B cell (primary cell): ENCODE measurements around the gene THADA. TPM values are rescaled to one million over a fixed set of nuclear protein-coding genes. Genes with fewer than 3 reads are reported as not detected.

Source experiments
- ATAC-seq: fragments of 200-7000 bp; cut with Tn5 transposase; one replicate; pipeline ENCODE4 v1.10.0; 2021; ENCODE audit warnings: low read depth, mild to moderate bottlenecking, moderate number of reproducible peaks, moderate library complexity
- CTCF ChIA-PET: fragments of 350-600 bp; sonication (Branson Sonifier 250); formaldehyde crosslinking; loops from one replicate; lab custom pipeline; 2021; ENCODE audit warnings: antibody characterized with exemption, inconsistent platforms; lab: Charles Lee
- POLR2A ChIA-PET: fragments of 350-600 bp; sonication (Branson Sonifier 250); formaldehyde crosslinking; loops from one replicate; lab custom pipeline; 2021; ENCODE audit warnings: antibody characterized with exemption; lab: Charles Lee
- DNase-seq: peaks from one replicate; pipeline ENCODE4 v3.0.0; 2013
- H2AFZ ChIP-seq: 2 replicates; pipeline ENCODE4 v1.6.1; 2012; ENCODE audit warnings: mild to moderate bottlenecking, low read depth, low read length; ENCODE audit not compliant: insufficient read depth, poor library complexity, severe bottlenecking
- H3K27ac ChIP-seq, 2 donors: 1 replicate in 1 of 2; 2 replicates in 1 of 2; pipeline ENCODE4 v1.5.1; 2012 to 2013; ENCODE audit warnings: low read length in 2 of 2, mild to moderate bottlenecking in 2 of 2, moderate library complexity in 1 of 2
- H3K27me3 ChIP-seq, 4 experiments: fragments of 200-600 bp in 1 of 4; sonication (generic) in 1 of 4; replicated peaks in 1 of 4; 1 replicate in 2 of 4; 2 replicates in 2 of 4; pipeline versions ENCODE4 v1.6.1 to v1.7.0; 2013 to 2016; ENCODE audit warnings: low read length in 3 of 4, mild to moderate bottlenecking in 2 of 4, mixed read lengths in 1 of 4, moderate library complexity in 1 of 4; ENCODE audit not compliant: insufficient read depth in 4 of 4, control insufficient read depth in 3 of 4; ENCODE audit errors: control extremely low read depth in 1 of 4
- H3K36me3 ChIP-seq, 2 experiments: replicated peaks in 1 of 2; 1 replicate in 1 of 2; 2 replicates in 1 of 2; pipeline versions ENCODE4 v1.6.1 to v1.7.1; 2013; ENCODE audit warnings: low read length in 1 of 2; ENCODE audit not compliant: insufficient read depth in 2 of 2, control insufficient read depth in 1 of 2; ENCODE audit errors: control extremely low read depth in 1 of 2, extremely low read depth in 1 of 2
- H3K4me1 ChIP-seq, 2 donors: fragments of 200-600 bp in 1 of 2; sonication (generic) in 1 of 2; 1 replicate in 1 of 2; 2 replicates in 1 of 2; pipeline versions ENCODE4 v1.5.1 to v1.6.1; 2013 to 2017; ENCODE audit warnings: low read length in 2 of 2; ENCODE audit not compliant: control insufficient read depth in 2 of 2, insufficient read depth in 2 of 2
- H3K4me2 ChIP-seq: replicated peaks from 2 replicates; pipeline ENCODE3; 2012; ENCODE audit warnings: mild to moderate bottlenecking, low read depth, low read length; ENCODE audit not compliant: poor library complexity, severe bottlenecking
- H3K4me3 ChIP-seq, 5 experiments: fragments of 200-600 bp in 1 of 5; sonication (generic) in 1 of 5; 1 replicate in 3 of 5; 2 replicates in 2 of 5; pipeline versions ENCODE4 v1.5.1 to v1.7.0; 2011 to 2016; ENCODE audit warnings: low read length in 4 of 5, mild to moderate bottlenecking in 4 of 5, low read depth in 2 of 5, control low read depth in 1 of 5, moderate library complexity in 1 of 5; ENCODE audit not compliant: insufficient read depth in 1 of 5; ENCODE audit errors: control extremely low read depth in 1 of 5, extremely low read depth in 1 of 5
- H3K79me2 ChIP-seq: fragments of 200-600 bp; sonication (generic); one replicate; pipeline ENCODE4 v1.6.0; 2016; ENCODE audit warnings: low read length; ENCODE audit not compliant: control insufficient read depth, insufficient read depth
- H3K9ac ChIP-seq: fragments of 200-600 bp; sonication (generic); 2 replicates; pipeline ENCODE4 v1.6.1; 2017; ENCODE audit warnings: mild to moderate bottlenecking, low read length, moderate library complexity
- H3K9me3 ChIP-seq, 3 donors: one replicate each; pipeline versions ENCODE4 v1.6.1 to v1.7.1; 2013; ENCODE audit warnings: low read length in 2 of 3; ENCODE audit not compliant: control insufficient read depth in 2 of 3, insufficient read depth in 1 of 3; ENCODE audit errors: control extremely low read depth in 1 of 3
- H4K20me1 ChIP-seq: 2 replicates; pipeline ENCODE4 v1.6.0; 2012; ENCODE audit warnings: mild to moderate bottlenecking, low read length; ENCODE audit not compliant: insufficient read depth, control insufficient read depth, poor library complexity, severe bottlenecking
- H3K27ac Mint-ChIP-seq: one replicate; pipeline ENCODE4 v1.8.0; 2021; ENCODE audit warnings: mixed read lengths
- H3K27me3 Mint-ChIP-seq: one replicate; pipeline ENCODE4 v1.8.0; 2021; ENCODE audit warnings: mixed read lengths
- H3K4me1 Mint-ChIP-seq: one replicate; pipeline ENCODE4 v1.8.0; 2021; ENCODE audit warnings: mixed read lengths
- H3K4me3 Mint-ChIP-seq: one replicate; pipeline ENCODE4 v1.8.0; 2021; ENCODE audit warnings: mixed read lengths
- H3K9me3 Mint-ChIP-seq: one replicate; pipeline ENCODE4 v1.8.0; 2022; ENCODE audit warnings: mixed read lengths; ENCODE audit not compliant: insufficient read depth
- CTCF ChIP-seq: fragments of 200-600 bp; IDR thresholded peaks from one replicate; pipeline ENCODE4 v1.8.0; 2022; ENCODE audit warnings: antibody characterized with exemption, mild to moderate bottlenecking
- EZH2 ChIP-seq: IDR thresholded peaks from 2 replicates; pipeline ENCODE4 v1.6.1; 2012; ENCODE audit warnings: borderline replicate concordance, low read depth, mild to moderate bottlenecking, moderate library complexity, low read length; ENCODE audit not compliant: insufficient read depth, poor library complexity, severe bottlenecking
- WGBS: methylation state at CpG from one replicate; pipeline ENCODE4 v1.1.5; 2013; ENCODE audit warnings: missing lambda C conversion rate; ENCODE audit not compliant: insufficient coverage; 5-methylcytosine and 5-hydroxymethylcytosine counted together
- intact Hi-C: fragments of 100-400 bp; cut with micrococcal nuclease; formaldehyde crosslinking; loops from one replicate; pipeline ENCODE4 v1.10.0; 2022
- polyA plus RNA-seq: library from polyadenylated mRNA; depleted of rRNA; stranded (reverse); fragments of >200 nt; gene quantifications from 2 replicates; pipeline ENCODE4 v1.2.3, GENCODE V29; 2012
- total RNA-seq, 2 donors: library from RNA; stranded (reverse); fragments of 120-200 nt in 1 of 2; gene quantifications; 1 replicate in 1 of 2; 2 replicates in 1 of 2; pipeline versions ENCODE4 v1.2.3 to v1.2.4, GENCODE V29; 2013 to 2022

THADA gene
- total and polyA plus RNA-seq, 2 donors (not counting 1 experiment from before 2014, with no cell fraction given), result 17.6 to 48.5 TPM

GRCh38 chr2:43224571-43225092, 371.2 kb downstream of the THADA start:
- H2AFZ ChIP-seq, result no peak overlapping the region
- H4K20me1 ChIP-seq, result peaks cover 34% of the 10 kb centered on the region
- Mint-ChIP-seq H3K27me3 (no peaks in the 10 kb centered on the region), H3K27ac (peak overlapping the region; percentile 97), H3K4me1 (peaks cover 53% of the 10 kb centered on the region), H3K4me3 (peak overlapping the region; percentile 98), H3K9me3 (no peaks in the 10 kb centered on the region)
- ATAC-seq, result no peak
- peak overlapping the region; percentile 90 to 93 for H3K27ac ChIP-seq
- peak; percentile 79 for DNase-seq
- H3K4me2 ChIP-seq, result peak overlapping the region; percentile 85
- no peaks in the 10 kb centered on the region for H3K9me3 ChIP-seq
- no peaks in the 10 kb centered on the region for H3K27me3 ChIP-seq
- peaks cover 90% of the 10 kb centered on the region for H3K79me2 ChIP-seq
- peaks cover 49 to 57% of the 10 kb centered on the region in 2 donors for H3K4me1 ChIP-seq
- WGBS, result under 1% methylated on average over 74 of the region's 74 CpGs
- peak overlapping the region; percentile 45 to 98 (median 90) for H3K4me3 ChIP-seq
- ChIA-PET POLR2A (interaction anchor here (0.6 to 13.4 kb wide), 7 partner anchors 30 to 277 kb away, joined by 4 to 561 read pairs (median 10); no protein-coding TSS in a partner anchor), CTCF (interaction anchor here (0.7 to 21.8 kb wide), 9 partner anchors 10 to 277 kb away, joined by 3 to 650 read pairs (median 7); no protein-coding TSS in a partner anchor)
- peak overlapping the region; percentile 86 for H3K9ac ChIP-seq
- no peak for TF ChIP-seq EZH2
- TF ChIP-seq CTCF, result no peak
- intact Hi-C loops, result loop anchor here (5.0 kb wide), 2 partner anchors 318 to 412 kb away; no protein-coding TSS in a partner anchor
- peaks cover 0 to 30% of the 10 kb centered on the region in 2 experiments for H3K36me3 ChIP-seq

- H3K27ac Mint-ChIP-seq, result peak overlapping the region; percentile 100
- Histone ChIP-seq H3K4me1 (peaks cover 48 to 57% of the 10 kb centered on the region in 2 donors), H3K36me3 (peaks cover 0 to 30% of the 10 kb centered on the region in 2 experiments), H2AFZ (no peak overlapping the region), H3K4me2 (peak overlapping the region; percentile 85), H3K27ac (peak overlapping the region; percentile 69 to 90), H3K9ac (peak overlapping the region; percentile 86), H3K4me3 (peak overlapping the region; percentile 82 to 98 (median 90)), H3K9me3 (peaks cover 0 to 1% (median 0%) of the 10 kb centered on the region in 3 donors), H3K79me2 (peaks cover 87% of the 10 kb centered on the region), H3K27me3 (no peaks in the 10 kb centered on the region), H4K20me1 (peaks cover 34% of the 10 kb centered on the region)
- intact Hi-C loops, result no loop called here
- ATAC-seq (no peak), DNase-seq (peak; percentile 83)
- H3K27me3 Mint-ChIP-seq, result no peaks in the 10 kb centered on the region
- under 1% methylated on average over 41 of the region's 41 CpGs for WGBS
- POLR2A ChIA-PET, result interaction anchor here (0.7 to 13.4 kb wide), 6 partner anchors 50 to 501 kb away, joined by 3 to 561 read pairs (median 11); no protein-coding TSS in a partner anchor
- peak overlapping the region; percentile 98 for H3K4me3 Mint-ChIP-seq
- CTCF ChIA-PET, result interaction anchor here (0.7 to 21.8 kb wide), 9 partner anchors 53 to 277 kb away, joined by 3 to 650 read pairs (median 7); no protein-coding TSS in a partner anchor
- no peaks in the 10 kb centered on the region for H3K9me3 Mint-ChIP-seq
- H3K4me1 Mint-ChIP-seq, result peaks cover 52% of the 10 kb centered on the region
- no peak for TF ChIP-seq EZH2
- TF ChIP-seq CTCF, result peak; percentile 26
Observed at GRCh38 chr2:43224131-43224570, 371.7 kb downstream of the THADA start.
